GM12875 (cell line): ENCODE measurements around the gene ARAP1.

Experiments
- H3K4me3 ChIP-seq: one replicate; pipeline ENCODE4 v1.5.1; 2011; ENCODE audit warnings: low read depth, low read length, control low read depth
- CTCF ChIP-seq: IDR thresholded peaks from 2 replicates; pipeline ENCODE4 v1.5.1; 2011; ENCODE audit warnings: low read depth, mild to moderate bottlenecking, control low read depth, inconsistent platforms, low read length, moderate library complexity, borderline replicate concordance; ENCODE audit not compliant: insufficient read depth

The ARAP1 gene

DNA sequence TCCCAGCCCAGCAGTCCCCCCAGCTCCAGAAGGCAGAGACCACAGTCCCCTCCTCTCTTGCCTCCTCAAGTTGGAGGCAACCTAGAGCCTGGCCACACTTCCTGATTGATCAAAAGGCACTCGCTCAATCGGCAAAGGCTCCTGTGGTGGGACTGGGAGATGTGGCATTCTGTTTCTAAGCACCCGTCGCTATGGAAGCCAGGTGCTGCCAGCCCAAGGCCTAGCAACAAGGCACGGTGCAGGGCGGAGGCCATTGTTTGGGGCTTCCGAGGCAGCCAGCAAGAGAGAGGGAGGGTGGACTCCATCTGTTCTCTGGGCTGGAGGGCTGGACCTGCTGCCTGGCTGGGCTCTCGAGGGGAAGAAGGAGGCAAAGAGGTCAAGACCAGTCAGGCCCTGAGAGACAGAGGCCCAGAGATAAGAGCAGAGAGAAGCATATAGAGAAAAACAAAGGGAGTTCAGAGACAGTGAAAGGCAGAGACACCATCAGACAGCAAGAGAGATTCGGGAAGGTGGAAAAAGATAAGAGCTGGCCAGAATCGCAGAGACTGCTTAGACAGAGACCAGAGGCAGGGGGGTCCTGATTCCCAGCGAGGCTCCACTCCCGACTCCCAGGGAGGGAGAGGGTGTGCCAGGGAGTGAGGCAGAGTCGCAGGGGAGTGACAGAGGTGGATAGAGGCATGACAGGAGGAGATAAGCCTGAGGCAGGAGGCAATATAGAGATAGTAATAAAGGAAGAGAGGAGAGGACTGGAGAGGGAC is 99.2 kb downstream of the ARAP1 start:
- no peak for TF ChIP-seq CTCF
- H3K4me3 ChIP-seq: no peak overlapping the region

GRCh38 chr11:72652133-72652532 is 100.1 kb downstream of the ARAP1 start:
- no peak overlapping the region for H3K4me3 ChIP-seq
- TF ChIP-seq CTCF: no peak

GRCh38 chr11:72649215-72649976 is 102.8 kb downstream of the ARAP1 start:
- TF ChIP-seq CTCF: no peak
- H3K4me3 ChIP-seq: no peak overlapping the region

DNA sequence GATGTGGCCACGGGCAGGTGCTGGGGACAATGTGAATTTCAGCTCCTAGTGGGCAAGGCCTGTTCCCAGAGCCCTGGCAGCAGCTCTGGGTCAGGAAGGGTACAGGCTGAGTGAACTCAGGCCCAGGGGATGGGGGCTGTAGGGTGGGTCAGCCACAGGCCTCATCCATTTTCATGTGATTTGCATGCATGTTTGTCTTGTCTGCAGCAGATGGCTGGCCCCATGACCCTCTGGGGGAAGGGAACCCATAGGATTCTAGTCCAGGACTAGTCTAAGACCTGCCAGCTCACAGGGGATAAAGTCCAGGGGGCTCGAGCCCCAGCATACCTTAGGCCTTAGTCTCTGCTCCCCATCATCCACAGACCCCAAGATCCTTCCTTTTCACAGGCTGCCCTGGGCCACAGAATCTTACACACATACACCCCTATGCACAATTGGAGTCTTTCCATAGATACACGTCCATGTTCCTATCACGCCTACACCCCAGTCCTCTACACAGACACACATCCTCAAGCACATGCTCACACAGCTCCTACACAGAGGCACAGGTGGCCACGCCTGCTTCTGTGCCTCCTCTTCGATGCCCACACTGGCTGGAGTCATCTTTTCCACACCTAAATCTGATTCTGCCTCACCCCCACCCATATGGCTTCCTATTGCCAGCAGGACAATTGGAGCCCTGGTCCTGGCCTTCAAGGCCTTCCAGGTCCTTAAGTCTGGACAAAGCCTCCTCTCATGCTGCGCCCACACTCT is 103.6 kb downstream of the ARAP1 start:
- TF ChIP-seq CTCF: no peak
- no peak overlapping the region for H3K4me3 ChIP-seq

DNA sequence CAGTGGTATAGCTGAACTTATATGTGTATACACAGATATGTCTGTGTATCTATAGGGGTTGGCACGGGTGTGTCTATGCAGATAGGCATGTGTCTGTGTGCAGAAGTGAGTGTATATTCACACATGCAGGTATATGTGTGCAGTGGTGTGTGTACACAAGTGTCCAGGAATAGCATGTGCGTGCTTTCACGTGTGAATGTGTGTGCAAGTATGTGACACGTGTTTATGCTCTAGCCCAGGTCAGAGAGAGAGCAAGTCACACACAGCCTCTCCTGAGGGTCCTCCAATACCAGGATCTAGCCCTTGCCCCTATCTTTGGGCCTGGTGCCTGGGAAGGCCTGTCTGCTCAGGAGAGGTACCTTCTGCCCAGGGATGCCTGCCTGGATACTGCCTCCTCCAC is 104.3 kb downstream of the ARAP1 start:
- H3K4me3 ChIP-seq: no peak overlapping the region
- no peak for TF ChIP-seq CTCF

GRCh38 chr11:72646472-72646871 is 105.7 kb downstream of the ARAP1 start:
- TF ChIP-seq CTCF: no peak
- no peak overlapping the region for H3K4me3 ChIP-seq
